Measurements from ENCODE around the gene SEL1L.
"Not testable (repeated sequence)": the region's sequence is repeated elsewhere in the genome, so short reads cannot be mapped to it uniquely, and the experiment has no call there.

DNA sequence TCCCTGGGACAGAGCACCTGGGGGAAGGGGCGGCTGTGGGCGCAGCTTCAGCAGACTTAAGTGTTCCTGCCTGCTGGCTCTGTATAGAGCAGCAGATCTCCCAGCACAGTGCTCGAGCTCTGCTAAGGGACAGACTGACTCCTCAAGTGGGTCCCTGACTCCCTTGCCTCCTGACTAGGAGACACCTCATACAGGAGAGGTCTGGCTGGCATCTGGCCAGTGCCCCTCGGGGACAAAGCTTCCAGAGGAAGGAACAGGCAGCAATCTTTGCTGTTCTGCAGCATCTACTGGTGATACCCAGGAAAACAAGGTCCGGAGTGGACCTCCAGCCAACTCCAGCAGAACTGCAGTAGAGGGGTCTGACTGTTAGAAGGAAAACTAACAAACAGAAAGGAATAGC is 7.6 kb upstream of the SEL1L start:
- TF ChIP-seq SIN3A (IDR thresholded peaks at IDR 0.05; ENCODE audit: borderline replicate concordance, insufficient read depth, low read depth, low read length); CTCF (IDR thresholded peaks at IDR 0.05); POLR2AphosphoS5 (IDR thresholded peaks at IDR 0.05; ENCODE audit: low read depth, low read length); REST (IDR thresholded peaks at IDR 0.05; ENCODE audit: insufficient read depth in 1 of 2, low read depth in 2 of 2, low read length in 1 of 2): not testable (repeated sequence)

Data from Panc1 (cell line).